ENCODE measurements around the gene AADAC. TPM values are rescaled to one million over a fixed set of nuclear protein-coding genes. Genes with fewer than 3 reads are reported as not detected.
A peak's percentile ranks its signal among the peaks of the same experiment; 100 is the strongest.

AADAC gene
- total RNA-seq, 2 donors from 2014 or later = not detected

- Mint-ChIP-seq H3K9me3 (peaks cover 6 to 10% of the 10 kb centered on the region in 2 donors), H3K27me3 (ENCODE audit: low read depth) (no peaks in the 10 kb centered on the region), H3K36me3 (ENCODE audit: insufficient read depth in 2 of 2) (peaks cover 0 to 2% of the 10 kb centered on the region in 2 donors), H3K4me1 (ENCODE audit: low read depth) (no peaks in the 10 kb centered on the region), H3K4me3 (no peak overlapping the region), H3K27ac (no peak overlapping the region)
- no peak for DNase-seq
- no peak for ATAC-seq (replicated peaks in 1 of 2)
Observed at GRCh38 chr3:151811474-151811873, 2.4 kb upstream of the AADAC start.

- H3K27ac Mint-ChIP-seq = no peak overlapping the region
- no peaks in the 10 kb centered on the region for H3K27me3 Mint-ChIP-seq (ENCODE audit: low read depth)
- no peaks in the 10 kb centered on the region for H3K9me3 Mint-ChIP-seq
- no peak for DNase-seq
- H3K36me3 Mint-ChIP-seq (ENCODE audit: insufficient read depth in 2 of 2) = no peaks in the 10 kb centered on the region
- H3K4me3 Mint-ChIP-seq = no peak overlapping the region
- no peaks in the 10 kb centered on the region for H3K4me1 Mint-ChIP-seq (ENCODE audit: low read depth)
- no peak for ATAC-seq (replicated peaks in 1 of 2)
Observed at GRCh38 chr3:151814588-151814987, 672 bp downstream of the AADAC start.

- DNase-seq (no peak), ATAC-seq (replicated peaks in 1 of 2) (no peak)
- Mint-ChIP-seq H3K9me3 (no peaks in the 10 kb centered on the region), H3K4me1 (ENCODE audit: low read depth) (no peaks in the 10 kb centered on the region), H3K27ac (no peak overlapping the region), H3K36me3 (ENCODE audit: insufficient read depth in 2 of 2) (no peaks in the 10 kb centered on the region), H3K4me3 (no peak overlapping the region), H3K27me3 (ENCODE audit: low read depth) (no peaks in the 10 kb centered on the region)
Observed at GRCh38 chr3:151816091-151816604, 2.2 kb downstream of the AADAC start.

GRCh38 chr3:151817473-151817872 is 3.6 kb downstream of the AADAC start:
- Mint-ChIP-seq H3K27me3 (ENCODE audit: low read depth) (no peaks in the 10 kb centered on the region), H3K36me3 (ENCODE audit: insufficient read depth in 2 of 2) (no peaks in the 10 kb centered on the region), H3K4me3 (no peak overlapping the region), H3K27ac (no peak overlapping the region), H3K9me3 (no peaks in the 10 kb centered on the region), H3K4me1 (ENCODE audit: low read depth) (no peaks in the 10 kb centered on the region)
- no peak for DNase-seq
- ATAC-seq (replicated peaks in 1 of 2) = no peak

- no peak for ATAC-seq (replicated peaks in 1 of 2)
- Mint-ChIP-seq H3K4me1 (ENCODE audit: low read depth) (no peaks in the 10 kb centered on the region), H3K27ac (no peak overlapping the region), H3K4me3 (no peak overlapping the region), H3K27me3 (ENCODE audit: low read depth) (no peaks in the 10 kb centered on the region), H3K9me3 (no peaks in the 10 kb centered on the region), H3K36me3 (ENCODE audit: insufficient read depth in 2 of 2) (no peaks in the 10 kb centered on the region)
- DNase-seq = no peak
Observed at GRCh38 chr3:151818361-151818760, 4.4 kb downstream of the AADAC start.

GRCh38 chr3:151819910-151820309 is 6.0 kb downstream of the AADAC start:
- DNase-seq (no peak), ATAC-seq (replicated peaks in 1 of 2) (no peak)
- no peak overlapping the region for H3K27ac Mint-ChIP-seq
- no peaks in the 10 kb centered on the region for H3K4me1 Mint-ChIP-seq (ENCODE audit: low read depth)
- H3K36me3 Mint-ChIP-seq (ENCODE audit: insufficient read depth in 2 of 2) = no peaks in the 10 kb centered on the region
- no peaks in the 10 kb centered on the region for H3K27me3 Mint-ChIP-seq (ENCODE audit: low read depth)
- H3K9me3 Mint-ChIP-seq = no peaks in the 10 kb centered on the region
- no peak overlapping the region for H3K4me3 Mint-ChIP-seq

- no peaks in the 10 kb centered on the region for H3K36me3 Mint-ChIP-seq (ENCODE audit: insufficient read depth in 2 of 2)
- DNase-seq (no peak), ATAC-seq (replicated peaks in 1 of 2) (no peak)
- H3K27ac Mint-ChIP-seq = no peak overlapping the region
- H3K27me3 Mint-ChIP-seq (ENCODE audit: low read depth) = peaks cover 11% of the 10 kb centered on the region
- H3K4me3 Mint-ChIP-seq = no peak overlapping the region
- H3K4me1 Mint-ChIP-seq (ENCODE audit: low read depth) = no peaks in the 10 kb centered on the region
- H3K9me3 Mint-ChIP-seq = peaks cover 0 to 4% of the 10 kb centered on the region in 2 donors
Observed at GRCh38 chr3:151827816-151828215, 13.9 kb downstream of the AADAC start.

GRCh38 chr3:151835751-151836525 is 22.0 kb downstream of the AADAC start:
- no peaks in the 10 kb centered on the region for H3K9me3 Mint-ChIP-seq
- no peak overlapping the region for H3K27ac Mint-ChIP-seq
- H3K4me1 Mint-ChIP-seq (ENCODE audit: low read depth) = no peaks in the 10 kb centered on the region
- peaks cover 27% of the 10 kb centered on the region for H3K27me3 Mint-ChIP-seq (ENCODE audit: low read depth)
- H3K36me3 Mint-ChIP-seq (ENCODE audit: insufficient read depth in 2 of 2) = no peaks in the 10 kb centered on the region
- no peak overlapping the region for H3K4me3 Mint-ChIP-seq
- ATAC-seq (replicated peaks in 1 of 2) (no peak), DNase-seq (no peak)

GRCh38 chr3:151837057-151837456 is 23.1 kb downstream of the AADAC start:
- peaks cover 27% of the 10 kb centered on the region for H3K27me3 Mint-ChIP-seq (ENCODE audit: low read depth)
- DNase-seq (no peak), ATAC-seq (replicated peaks in 1 of 2) (no peak)
- H3K4me3 Mint-ChIP-seq = no peak overlapping the region
- no peak overlapping the region for H3K27ac Mint-ChIP-seq
- no peaks in the 10 kb centered on the region for H3K9me3 Mint-ChIP-seq
- H3K36me3 Mint-ChIP-seq (ENCODE audit: insufficient read depth in 2 of 2) = no peaks in the 10 kb centered on the region
- no peaks in the 10 kb centered on the region for H3K4me1 Mint-ChIP-seq (ENCODE audit: low read depth)

GRCh38 chr3:151838574-151839312 is 24.8 kb downstream of the AADAC start:
- DNase-seq = peak; percentile 36 to 47

GRCh38 chr3:151839313-151839631 is 25.4 kb downstream of the AADAC start:
- Mint-ChIP-seq H3K27ac (no peak overlapping the region), H3K4me3 (no peak overlapping the region), H3K27me3 (ENCODE audit: low read depth) (peaks cover 13% of the 10 kb centered on the region), H3K4me1 (ENCODE audit: low read depth) (no peaks in the 10 kb centered on the region), H3K9me3 (no peaks in the 10 kb centered on the region), H3K36me3 (ENCODE audit: insufficient read depth in 2 of 2) (no peaks in the 10 kb centered on the region)
- ATAC-seq (replicated peaks in 1 of 2) = no peak
- no peak for DNase-seq

More at GRCh38 chr3:151838574-151839312, 24.8 kb downstream of the AADAC start:
- H3K9me3 Mint-ChIP-seq = no peaks in the 10 kb centered on the region
- peaks cover 18% of the 10 kb centered on the region for H3K27me3 Mint-ChIP-seq (ENCODE audit: low read depth)
- H3K27ac Mint-ChIP-seq = no peak overlapping the region
- H3K4me1 Mint-ChIP-seq (ENCODE audit: low read depth) = no peaks in the 10 kb centered on the region
- peak; percentile 53 to 64 for ATAC-seq (replicated peaks in 1 of 2)
- no peak overlapping the region for H3K4me3 Mint-ChIP-seq
- H3K36me3 Mint-ChIP-seq (ENCODE audit: insufficient read depth in 2 of 2) = no peaks in the 10 kb centered on the region

- Mint-ChIP-seq H3K9me3 (no peaks in the 10 kb centered on the region), H3K36me3 (ENCODE audit: insufficient read depth in 2 of 2) (no peaks in the 10 kb centered on the region), H3K27ac (no peak overlapping the region), H3K27me3 (ENCODE audit: low read depth) (peaks cover 6% of the 10 kb centered on the region), H3K4me1 (ENCODE audit: low read depth) (no peaks in the 10 kb centered on the region), H3K4me3 (no peak overlapping the region)
- ATAC-seq (replicated peaks in 1 of 2) (no peak), DNase-seq (no peak)
Observed at GRCh38 chr3:151841801-151842200, 27.9 kb downstream of the AADAC start.

GRCh38 chr3:151843275-151843674 is 29.4 kb downstream of the AADAC start:
- Mint-ChIP-seq H3K27ac (no peak overlapping the region), H3K9me3 (no peaks in the 10 kb centered on the region), H3K4me3 (no peak overlapping the region), H3K4me1 (ENCODE audit: low read depth) (no peaks in the 10 kb centered on the region), H3K36me3 (ENCODE audit: insufficient read depth in 2 of 2) (no peaks in the 10 kb centered on the region), H3K27me3 (ENCODE audit: low read depth) (no peaks in the 10 kb centered on the region)
- ATAC-seq (replicated peaks in 1 of 2) (no peak), DNase-seq (no peak)
